Neuronal stem cell (in vitro differentiated cells): ENCODE measurements around the gene CFAP61.

Source experiments
- DNase-seq: peaks from one replicate; pipeline ENCODE4 v3.0.0-alpha.2; 2013; ENCODE audit warnings: low spot score
- H2AFZ ChIP-seq: one replicate; pipeline ENCODE4 v1.6.1; 2013; ENCODE audit warnings: mild to moderate bottlenecking, low read length, inconsistent platforms
- H2AK5ac ChIP-seq: 2 replicates; pipeline ENCODE4 v1.6.1; 2013; ENCODE audit warnings: low read depth, mild to moderate bottlenecking, inconsistent platforms, low read length, moderate library complexity, mixed read lengths
- H2BK120ac ChIP-seq: 2 replicates; pipeline ENCODE4 v1.6.1; 2013; ENCODE audit warnings: low read depth, mild to moderate bottlenecking, inconsistent platforms, low read length, moderate library complexity, mixed read lengths
- H2BK12ac ChIP-seq: one replicate; pipeline ENCODE4 v1.6.1; 2013; ENCODE audit warnings: low read length, inconsistent platforms
- H2BK15ac ChIP-seq: 2 replicates; pipeline ENCODE4 v1.6.1; 2013; ENCODE audit warnings: mild to moderate bottlenecking, low read length, inconsistent platforms, mixed read lengths
- H2BK5ac ChIP-seq: one replicate; pipeline ENCODE4 v1.6.1; 2013; ENCODE audit warnings: inconsistent platforms, mild to moderate bottlenecking, low read length, moderate library complexity
- H3K14ac ChIP-seq: one replicate; pipeline ENCODE4 v1.6.1; 2013; ENCODE audit warnings: low read length, inconsistent platforms
- H3K18ac ChIP-seq: 2 replicates; pipeline ENCODE4 v1.6.1; 2013; ENCODE audit warnings: low read length, inconsistent platforms
- H3K23ac ChIP-seq: 2 replicates; pipeline ENCODE4 v1.6.1; 2013; ENCODE audit warnings: low read depth, mild to moderate bottlenecking, mixed read lengths, low read length, inconsistent platforms; ENCODE audit not compliant: poor library complexity
- H3K27ac ChIP-seq: replicated peaks from 3 replicates; pipeline ENCODE4 v1.5.1; 2013; ENCODE audit warnings: low read length, inconsistent platforms
- H3K27me3 ChIP-seq, 3 experiments: 2 replicates each; pipeline ENCODE4 v1.6.1; 2013; ENCODE audit warnings: low read length in 3 of 3, mild to moderate bottlenecking in 2 of 3, inconsistent platforms in 1 of 3, low read depth in 1 of 3, mixed read lengths in 1 of 3, moderate library complexity in 1 of 3; ENCODE audit not compliant: control insufficient read depth in 3 of 3, insufficient read depth in 3 of 3
- H3K36me3 ChIP-seq, 2 donors: replicated peaks in 1 of 2; 2 replicates each; pipeline ENCODE4 v1.6.1; 2013; ENCODE audit warnings: low read length in 2 of 2; ENCODE audit not compliant: control insufficient read depth in 2 of 2, insufficient read depth in 2 of 2
- H3K4ac ChIP-seq: 2 replicates; pipeline ENCODE4 v1.6.1; 2013; ENCODE audit warnings: inconsistent platforms, mild to moderate bottlenecking, low read length, moderate library complexity
- H3K4me1 ChIP-seq, 2 donors: 1 replicate in 1 of 2; 2 replicates in 1 of 2; pipeline ENCODE4 v1.6.1; 2013; ENCODE audit warnings: low read length in 2 of 2, low read depth in 1 of 2; ENCODE audit not compliant: control insufficient read depth in 2 of 2, insufficient read depth in 1 of 2
- H3K4me2 ChIP-seq: one replicate; pipeline ENCODE4 v1.6.1; 2013; ENCODE audit warnings: mild to moderate bottlenecking, low read length, inconsistent platforms; ENCODE audit not compliant: insufficient read depth, poor library complexity, severe bottlenecking
- H3K4me3 ChIP-seq, 2 donors: 2 replicates each; pipeline ENCODE4 v1.5.1; 2013; ENCODE audit warnings: low read length in 2 of 2, mild to moderate bottlenecking in 2 of 2, inconsistent platforms in 1 of 2, moderate library complexity in 1 of 2
- H3K79me1 ChIP-seq: one replicate; pipeline ENCODE4 v1.6.1; 2013; ENCODE audit warnings: low read depth, mild to moderate bottlenecking, inconsistent platforms, low read length, moderate library complexity
- H3K9ac ChIP-seq: one replicate; pipeline ENCODE4 v1.6.1; 2013; ENCODE audit warnings: mild to moderate bottlenecking, low read depth, low read length, inconsistent platforms; ENCODE audit not compliant: poor library complexity
- H3K9me3 ChIP-seq, 2 donors: replicated peaks in 1 of 2; 2 replicates each; pipeline versions ENCODE3 to v1.6.1; 2013; ENCODE audit warnings: low read length in 2 of 2, mild to moderate bottlenecking in 2 of 2, inconsistent platforms in 1 of 2, low read depth in 1 of 2, mixed read lengths in 1 of 2, moderate library complexity in 1 of 2; ENCODE audit not compliant: control insufficient read depth in 2 of 2, insufficient read depth in 1 of 2
- H4K8ac ChIP-seq: one replicate; pipeline ENCODE4 v1.6.1; 2013; ENCODE audit warnings: low read depth, mild to moderate bottlenecking, inconsistent platforms, low read length, moderate library complexity
- H4K91ac ChIP-seq: one replicate; pipeline ENCODE4 v1.6.1; 2013; ENCODE audit warnings: low read length, low read depth, mild to moderate bottlenecking, inconsistent platforms; ENCODE audit not compliant: poor library complexity
- WGBS, 2 donors: extraction: QIAGEN DNeasy Blood & Tissue Kit; methylation state at CpG; one replicate each; pipeline ENCODE4 v1.1.7; 2013; ENCODE audit warnings: missing lambda C conversion rate in 2 of 2, mixed read lengths in 1 of 2; ENCODE audit not compliant: insufficient read length in 2 of 2, insufficient replicate concordance in 1 of 2; ENCODE audit errors: extremely low coverage in 2 of 2; 5-methylcytosine and 5-hydroxymethylcytosine counted together

The CFAP61 gene

GRCh38 chr20:20039752-20040387, 12.5 kb upstream of the CFAP61 start:
- no CpG with 5 or more reads among the region's 6 CpGs for WGBS, 2 donors
- peaks cover 28 to 100% of the 10 kb centered on the region in 2 donors for H3K36me3 ChIP-seq

GRCh38 chr20:20051767-20052073, 612 bp upstream of the CFAP61 start:
- no peak overlapping the region for H2BK120ac ChIP-seq
- WGBS, 2 donors, result no CpG with 5 or more reads among the region's 13 CpGs
- no peak overlapping the region for H2BK5ac ChIP-seq

More at GRCh38 chr20:20039752-20040387, 12.5 kb upstream of the CFAP61 start:
- no peak for DNase-seq
- Histone ChIP-seq H3K9ac (no peak overlapping the region), H3K23ac (no peak overlapping the region), H3K4me3 (no peak overlapping the region), H3K27me3 (no peaks in the 10 kb centered on the region), H3K18ac (no peak overlapping the region), H3K4ac (no peak overlapping the region), H3K4me1 (no peaks in the 10 kb centered on the region), H2AK5ac (no peak overlapping the region), H2BK12ac (no peak overlapping the region), H2BK120ac (no peak overlapping the region), H4K91ac (no peak overlapping the region), H3K14ac (no peak overlapping the region), H3K9me3 (no peaks in the 10 kb centered on the region), H4K8ac (no peak overlapping the region), H3K4me2 (no peak overlapping the region), H3K79me1 (no peaks in the 10 kb centered on the region), H2AFZ (no peak overlapping the region), H3K27ac (no peak overlapping the region), H2BK5ac (no peak overlapping the region), H2BK15ac (no peak overlapping the region)

GRCh38 chr20:20060234-20060998, 8.1 kb downstream of the CFAP61 start:
- H3K36me3 ChIP-seq, result no peaks in the 10 kb centered on the region
- no peak overlapping the region for H3K18ac ChIP-seq
- no peak overlapping the region for H3K9ac ChIP-seq
- no peak overlapping the region for H3K23ac ChIP-seq
- WGBS, 2 donors, result no CpG with 5 or more reads among the region's 6 CpGs
- H3K27ac ChIP-seq, result no peak overlapping the region
- no peak overlapping the region for H2AFZ ChIP-seq
- peaks cover 0 to 5% (median 0%) of the 10 kb centered on the region in 3 experiments for H3K27me3 ChIP-seq
- H3K14ac ChIP-seq, result no peak overlapping the region
- no peak overlapping the region for H4K8ac ChIP-seq
- H2BK120ac ChIP-seq, result no peak overlapping the region
- no peak overlapping the region for H2BK12ac ChIP-seq
- H2BK5ac ChIP-seq, result no peak overlapping the region
- H4K91ac ChIP-seq, result no peak overlapping the region
- DNase-seq, result no peak
- H3K79me1 ChIP-seq, result no peaks in the 10 kb centered on the region
- H2AK5ac ChIP-seq, result no peak overlapping the region
- H3K9me3 ChIP-seq, result no peaks in the 10 kb centered on the region
- H3K4me3 ChIP-seq, result no peak overlapping the region
- H3K4me2 ChIP-seq, result no peak overlapping the region
- H2BK15ac ChIP-seq, result no peak overlapping the region
- H3K4me1 ChIP-seq, result no peaks in the 10 kb centered on the region
- no peak overlapping the region for H3K4ac ChIP-seq

More at GRCh38 chr20:20051767-20052073, 612 bp upstream of the CFAP61 start:
- Histone ChIP-seq H4K8ac (no peak overlapping the region), H3K4me2 (peak overlapping the region; percentile 56), H4K91ac (no peak overlapping the region), H3K79me1 (peaks cover 4% of the 10 kb centered on the region), H3K36me3 (peaks cover 13 to 41% of the 10 kb centered on the region in 2 donors), H3K14ac (no peak overlapping the region), H3K9me3 (no peaks in the 10 kb centered on the region), H2BK15ac (no peak overlapping the region), H3K27me3 (no peaks in the 10 kb centered on the region), H3K9ac (peak overlapping the region; percentile 96), H3K4me1 (peaks cover 2 to 4% of the 10 kb centered on the region in 2 donors), H3K27ac (no peak overlapping the region), H3K4me3 (peak overlapping the region; percentile 79 to 96), H3K4ac (no peak overlapping the region), H2BK12ac (no peak overlapping the region), H3K18ac (peak overlapping the region; percentile 88), H3K23ac (peak overlapping the region; percentile 96), H2AFZ (peak overlapping the region; percentile 98), H2AK5ac (peak overlapping the region; percentile 60)
- no peak for DNase-seq

- no peak overlapping the region for H4K91ac ChIP-seq
- peaks cover 0 to 5% (median 0%) of the 10 kb centered on the region in 3 experiments for H3K27me3 ChIP-seq
- H3K36me3 ChIP-seq, result no peaks in the 10 kb centered on the region
- H3K79me1 ChIP-seq, result no peaks in the 10 kb centered on the region
- H2BK5ac ChIP-seq, result no peak overlapping the region
- H3K4me1 ChIP-seq, result no peaks in the 10 kb centered on the region
- no peak overlapping the region for H3K4me3 ChIP-seq
- no peak overlapping the region for H2BK12ac ChIP-seq
- H3K4me2 ChIP-seq, result no peak overlapping the region
- no peak overlapping the region for H2BK120ac ChIP-seq
- no peak overlapping the region for H3K4ac ChIP-seq
- no peak overlapping the region for H3K9ac ChIP-seq
- no peak overlapping the region for H3K23ac ChIP-seq
- no peak overlapping the region for H2BK15ac ChIP-seq
- H3K18ac ChIP-seq, result no peak overlapping the region
- H4K8ac ChIP-seq, result no peak overlapping the region
- H3K9me3 ChIP-seq, result no peaks in the 10 kb centered on the region
- DNase-seq, result no peak
- H2AFZ ChIP-seq, result no peak overlapping the region
- no CpG with 5 or more reads among the region's 12 CpGs for WGBS, 2 donors
- no peak overlapping the region for H3K27ac ChIP-seq
- no peak overlapping the region for H2AK5ac ChIP-seq
- no peak overlapping the region for H3K14ac ChIP-seq
Observed at GRCh38 chr20:20063941-20064702, 11.8 kb downstream of the CFAP61 start.
